ENCODE results near the gene RPS26.

RPS26 gene

DNA sequence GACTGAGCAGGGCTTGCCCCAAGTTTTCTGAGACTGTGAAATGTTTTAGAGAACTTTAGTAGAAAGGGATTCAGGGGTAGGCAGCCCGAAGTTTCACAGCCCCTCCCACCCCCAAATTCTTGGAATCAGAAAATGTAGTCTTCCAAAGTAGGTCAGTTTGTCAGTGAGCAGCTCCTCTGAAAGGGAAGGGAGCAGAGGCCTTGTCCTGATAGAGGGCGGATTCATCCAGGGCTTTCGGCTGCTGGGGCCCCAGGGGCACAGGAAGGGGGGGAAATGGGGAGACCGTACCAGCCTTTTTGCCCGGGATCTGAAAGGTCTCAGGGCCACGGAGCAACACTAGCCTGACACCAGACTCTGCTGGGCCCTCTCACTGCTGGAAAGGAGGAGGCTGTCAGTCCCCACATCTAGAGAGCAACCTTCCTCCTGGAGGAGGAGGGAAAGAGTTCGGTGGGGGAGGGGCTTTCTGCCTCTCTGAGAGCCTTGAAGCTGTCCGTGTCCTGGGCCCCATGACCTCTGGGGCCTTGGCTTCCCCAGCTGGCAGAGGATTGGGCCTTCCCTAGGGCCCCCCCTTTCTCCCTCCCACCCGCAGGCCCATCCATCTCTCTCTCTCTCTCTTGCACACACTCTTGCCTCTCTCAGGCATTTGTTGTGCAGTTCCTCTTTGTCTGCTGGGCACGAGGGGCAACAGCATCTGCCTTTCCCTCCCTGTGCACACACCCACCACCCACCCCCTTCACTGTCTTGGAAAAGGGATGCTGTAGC is 21.1 kb upstream of the RPS26 start, which contains the start of gene IKZF4:
Gene IKZF4, plus strand, starts transcription at position 621 of the 762 bp plus-strand sequence. CDS start 451 bp downstream, outside the sequence.
- peaks cover 6% of the 10 kb centered on the region in 2 donors for H3K4me1 ChIP-seq (ENCODE audit: control insufficient read depth in 1 of 2, insufficient read depth in 2 of 2, low read length in 2 of 2)
- peaks cover 0 to 5% of the 10 kb centered on the region in 2 donors for H3K36me3 ChIP-seq (ENCODE audit: control insufficient read depth in 1 of 2, insufficient read depth in 2 of 2, low read length in 2 of 2)
- H3K27ac ChIP-seq (ENCODE audit: low read depth, low read length) = no peak within 1 kb of the TSS
- no peaks in the 10 kb centered on the region for H3K9me3 ChIP-seq (ENCODE audit: control insufficient read depth in 1 of 2, low read length in 2 of 2)
- no peaks in the 10 kb centered on the region for H3K27me3 ChIP-seq (ENCODE audit: control insufficient read depth in 1 of 2, insufficient read depth in 2 of 2, low read length in 2 of 2)
- H3K9ac ChIP-seq (ENCODE audit: low read depth in 1 of 2, low read length in 2 of 2) = peak within 1 kb of the TSS; percentile 4 to 28
- H3K4me3 ChIP-seq (ENCODE audit: low read depth in 1 of 2, low read length in 2 of 2) = peak within 1 kb of the TSS; percentile 23 to 46

DNA sequence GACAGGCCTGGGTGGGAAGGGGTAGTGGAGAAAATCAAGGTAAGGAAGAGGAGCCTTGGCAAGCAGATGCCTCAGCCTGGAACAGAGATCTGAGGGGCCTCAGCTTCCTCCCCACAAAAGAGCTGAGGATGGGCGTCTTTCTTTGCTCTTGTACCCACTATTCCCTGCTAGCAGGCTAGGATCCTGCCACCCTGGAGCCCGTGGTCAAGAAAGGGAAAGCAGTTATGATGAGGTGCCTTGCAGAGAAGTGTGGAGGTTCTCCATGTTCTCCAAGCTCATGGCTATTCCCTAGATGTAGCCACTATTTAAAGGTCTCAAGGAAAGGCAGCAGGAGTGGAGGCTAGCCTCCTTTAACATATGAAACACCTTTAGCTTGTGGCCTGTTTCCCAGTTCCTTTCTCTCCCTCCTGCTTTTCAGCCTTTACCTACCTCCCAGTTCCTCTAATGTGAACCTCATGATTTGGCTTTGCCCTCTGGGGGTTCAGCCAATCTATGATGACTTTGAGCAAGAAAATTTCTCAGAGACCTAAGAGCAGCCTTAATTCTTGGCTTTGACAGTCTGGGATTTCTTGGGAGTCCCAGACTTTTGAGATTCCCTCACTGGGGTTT is 19.7 kb upstream of the RPS26 start:
- Histone ChIP-seq H3K36me3 (ENCODE audit: control insufficient read depth in 1 of 2, insufficient read depth in 2 of 2, low read length in 2 of 2) (peaks cover 4 to 5% of the 10 kb centered on the region in 2 donors), H3K9me3 (ENCODE audit: control insufficient read depth in 1 of 2, low read length in 2 of 2) (no peaks in the 10 kb centered on the region), H3K4me1 (ENCODE audit: control insufficient read depth in 1 of 2, insufficient read depth in 2 of 2, low read length in 2 of 2) (peaks cover 5 to 6% of the 10 kb centered on the region in 2 donors), H3K27me3 (ENCODE audit: control insufficient read depth in 1 of 2, insufficient read depth in 2 of 2, low read length in 2 of 2) (no peaks in the 10 kb centered on the region), H3K27ac (ENCODE audit: low read depth, low read length) (no peak overlapping the region), H3K9ac (ENCODE audit: low read depth in 1 of 2, low read length in 2 of 2) (peak overlapping the region in 1 of 2 donors; percentile 28), H3K4me3 (ENCODE audit: low read depth in 1 of 2, low read length in 2 of 2) (peak overlapping the region; percentile 23 to 46)

DNA sequence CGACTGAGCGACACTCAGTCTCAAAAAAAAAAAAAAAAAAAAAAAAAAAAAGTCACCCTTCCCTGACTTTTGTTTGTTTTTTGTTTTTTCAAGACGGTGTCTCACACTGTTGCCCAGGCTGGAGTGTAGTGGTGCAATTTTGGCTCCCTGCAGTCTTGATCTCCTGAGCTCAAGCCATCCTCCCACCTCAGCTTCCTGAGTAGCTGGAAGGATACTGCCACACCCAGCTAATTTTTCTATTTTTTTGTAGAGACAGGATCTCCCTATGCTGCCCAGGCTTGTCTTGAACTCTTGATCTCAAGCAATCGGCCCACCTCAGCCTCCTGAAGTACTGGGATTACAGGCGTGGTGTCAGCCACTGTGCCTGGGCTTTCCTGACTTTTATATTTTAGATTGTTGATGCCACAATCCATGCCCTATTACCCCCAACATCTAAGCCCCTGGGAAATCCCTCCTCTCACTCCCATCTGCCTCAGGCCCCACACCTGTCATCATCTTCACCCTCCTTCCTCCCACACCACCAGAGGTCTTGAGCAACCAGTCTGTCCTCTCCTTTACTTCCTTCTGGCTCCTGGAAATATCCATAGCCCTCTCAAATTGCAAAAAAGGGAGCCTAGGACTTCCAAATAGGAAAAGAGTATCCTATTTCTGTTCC is 13.1 kb upstream of the RPS26 start:
- peaks cover 2 to 8% of the 10 kb centered on the region in 2 donors for H3K4me1 ChIP-seq (ENCODE audit: control insufficient read depth in 1 of 2, insufficient read depth in 2 of 2, low read length in 2 of 2)
- no peak overlapping the region for H3K9ac ChIP-seq (ENCODE audit: low read depth in 1 of 2, low read length in 2 of 2)
- no peaks in the 10 kb centered on the region for H3K9me3 ChIP-seq (ENCODE audit: control insufficient read depth in 1 of 2, low read length in 2 of 2)
- no peak overlapping the region for H3K4me3 ChIP-seq (ENCODE audit: low read depth in 1 of 2, low read length in 2 of 2)
- H3K27ac ChIP-seq (ENCODE audit: low read depth, low read length) = no peak overlapping the region
- peaks cover 9 to 27% of the 10 kb centered on the region in 2 donors for H3K36me3 ChIP-seq (ENCODE audit: control insufficient read depth in 1 of 2, insufficient read depth in 2 of 2, low read length in 2 of 2)
- no peaks in the 10 kb centered on the region for H3K27me3 ChIP-seq (ENCODE audit: control insufficient read depth in 1 of 2, insufficient read depth in 2 of 2, low read length in 2 of 2)

GRCh38 chr12:56029166-56029519 is 12.6 kb upstream of the RPS26 start:
- H3K27ac ChIP-seq (ENCODE audit: low read depth, low read length) = no peak overlapping the region
- H3K4me1 ChIP-seq (ENCODE audit: control insufficient read depth in 1 of 2, insufficient read depth in 2 of 2, low read length in 2 of 2) = peaks cover 2 to 8% of the 10 kb centered on the region in 2 donors
- H3K36me3 ChIP-seq (ENCODE audit: control insufficient read depth in 1 of 2, insufficient read depth in 2 of 2, low read length in 2 of 2) = peaks cover 9 to 27% of the 10 kb centered on the region in 2 donors
- H3K27me3 ChIP-seq (ENCODE audit: control insufficient read depth in 1 of 2, insufficient read depth in 2 of 2, low read length in 2 of 2) = no peaks in the 10 kb centered on the region
- no peaks in the 10 kb centered on the region for H3K9me3 ChIP-seq (ENCODE audit: control insufficient read depth in 1 of 2, low read length in 2 of 2)
- no peak overlapping the region for H3K9ac ChIP-seq (ENCODE audit: low read depth in 1 of 2, low read length in 2 of 2)
- no peak overlapping the region for H3K4me3 ChIP-seq (ENCODE audit: low read depth in 1 of 2, low read length in 2 of 2)

GRCh38 chr12:56029666-56030293 is 11.9 kb upstream of the RPS26 start:
- Histone ChIP-seq H3K9ac (ENCODE audit: low read depth in 1 of 2, low read length in 2 of 2) (no peak overlapping the region), H3K4me3 (ENCODE audit: low read depth in 1 of 2, low read length in 2 of 2) (no peak overlapping the region), H3K27me3 (ENCODE audit: control insufficient read depth in 1 of 2, insufficient read depth in 2 of 2, low read length in 2 of 2) (no peaks in the 10 kb centered on the region), H3K9me3 (ENCODE audit: control insufficient read depth in 1 of 2, low read length in 2 of 2) (no peaks in the 10 kb centered on the region), H3K4me1 (ENCODE audit: control insufficient read depth in 1 of 2, insufficient read depth in 2 of 2, low read length in 2 of 2) (peaks cover 2 to 8% of the 10 kb centered on the region in 2 donors), H3K27ac (ENCODE audit: low read depth, low read length) (no peak overlapping the region), H3K36me3 (ENCODE audit: control insufficient read depth in 1 of 2, insufficient read depth in 2 of 2, low read length in 2 of 2) (peaks cover 12 to 31% of the 10 kb centered on the region in 2 donors)

DNA sequence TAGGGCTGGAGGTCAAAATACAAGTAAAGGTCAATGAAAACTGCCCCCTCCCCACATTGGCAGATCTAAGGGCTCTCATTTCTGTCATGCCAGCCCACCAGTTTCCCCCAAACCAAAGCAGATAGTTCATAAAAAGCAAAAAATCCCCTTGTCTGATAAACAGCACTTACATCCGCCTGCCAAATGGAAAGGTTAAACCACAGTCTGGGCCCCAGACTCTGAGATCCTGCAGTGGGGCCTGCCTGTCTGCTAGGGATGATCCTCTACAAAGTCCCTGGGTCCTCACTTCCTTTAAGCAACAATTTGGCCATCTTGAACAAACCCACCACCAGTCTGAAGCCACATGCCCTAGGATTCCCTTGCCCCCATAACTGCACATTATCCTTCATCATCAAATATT is 9.7 kb upstream of the RPS26 start:
- peaks cover 2 to 8% of the 10 kb centered on the region in 2 donors for H3K4me1 ChIP-seq (ENCODE audit: control insufficient read depth in 1 of 2, insufficient read depth in 2 of 2, low read length in 2 of 2)
- no peak overlapping the region for H3K4me3 ChIP-seq (ENCODE audit: low read depth in 1 of 2, low read length in 2 of 2)
- peaks cover 13 to 32% of the 10 kb centered on the region in 2 donors for H3K36me3 ChIP-seq (ENCODE audit: control insufficient read depth in 1 of 2, insufficient read depth in 2 of 2, low read length in 2 of 2)
- H3K9me3 ChIP-seq (ENCODE audit: control insufficient read depth in 1 of 2, low read length in 2 of 2) = no peaks in the 10 kb centered on the region
- H3K27ac ChIP-seq (ENCODE audit: low read depth, low read length) = no peak overlapping the region
- H3K27me3 ChIP-seq (ENCODE audit: control insufficient read depth in 1 of 2, insufficient read depth in 2 of 2, low read length in 2 of 2) = no peaks in the 10 kb centered on the region
- H3K9ac ChIP-seq (ENCODE audit: low read depth in 1 of 2, low read length in 2 of 2) = no peak overlapping the region

- H3K4me1 ChIP-seq (ENCODE audit: control insufficient read depth in 1 of 2, insufficient read depth in 2 of 2, low read length in 2 of 2) = no peaks in the 10 kb centered on the region
Observed at GRCh38 chr12:56034586-56035332, 7.0 kb upstream of the RPS26 start.

DNA sequence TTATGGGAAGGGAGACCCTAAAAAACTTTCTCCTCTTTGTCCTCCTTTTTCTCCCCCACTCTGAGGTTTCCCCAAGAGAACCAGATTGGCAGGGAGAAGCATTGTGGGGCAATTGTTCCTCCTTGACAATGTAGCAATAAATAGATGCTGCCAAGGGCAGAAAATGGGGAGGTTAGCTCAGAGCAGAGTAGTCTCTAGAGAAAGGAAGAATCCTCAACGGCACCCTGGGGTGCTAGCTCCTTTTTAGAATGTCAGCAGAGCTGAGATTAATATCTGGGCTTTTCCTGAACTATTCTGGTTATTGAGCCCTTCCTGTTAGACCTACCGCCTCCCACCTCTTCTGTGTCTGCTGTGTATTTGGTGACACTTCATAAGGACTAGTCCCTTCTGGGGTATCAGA is 4.6 kb upstream of the RPS26 start:
- Histone ChIP-seq H3K4me3 (ENCODE audit: low read depth in 1 of 2, low read length in 2 of 2) (no peak overlapping the region), H3K9me3 (ENCODE audit: control insufficient read depth in 1 of 2, low read length in 2 of 2) (no peaks in the 10 kb centered on the region), H3K27ac (ENCODE audit: low read depth, low read length) (no peak overlapping the region), H3K4me1 (ENCODE audit: control insufficient read depth in 1 of 2, insufficient read depth in 2 of 2, low read length in 2 of 2) (peaks cover 7% of the 10 kb centered on the region in 2 donors), H3K36me3 (ENCODE audit: control insufficient read depth in 1 of 2, insufficient read depth in 2 of 2, low read length in 2 of 2) (peaks cover 8 to 21% of the 10 kb centered on the region in 2 donors), H3K27me3 (ENCODE audit: control insufficient read depth in 1 of 2, insufficient read depth in 2 of 2, low read length in 2 of 2) (no peaks in the 10 kb centered on the region), H3K9ac (ENCODE audit: low read depth in 1 of 2, low read length in 2 of 2) (no peak overlapping the region)

More at GRCh38 chr12:56034586-56035332, 7.0 kb upstream of the RPS26 start:
- no peak overlapping the region for H3K27ac ChIP-seq (ENCODE audit: low read depth, low read length)
- peaks cover 8 to 24% of the 10 kb centered on the region in 2 donors for H3K36me3 ChIP-seq (ENCODE audit: control insufficient read depth in 1 of 2, insufficient read depth in 2 of 2, low read length in 2 of 2)
- no peak overlapping the region for H3K9ac ChIP-seq (ENCODE audit: low read depth in 1 of 2, low read length in 2 of 2)
- H3K27me3 ChIP-seq (ENCODE audit: control insufficient read depth in 1 of 2, insufficient read depth in 2 of 2, low read length in 2 of 2) = no peaks in the 10 kb centered on the region
- no peaks in the 10 kb centered on the region for H3K9me3 ChIP-seq (ENCODE audit: control insufficient read depth in 1 of 2, low read length in 2 of 2)
- H3K4me3 ChIP-seq (ENCODE audit: low read depth in 1 of 2, low read length in 2 of 2) = no peak overlapping the region

DNA sequence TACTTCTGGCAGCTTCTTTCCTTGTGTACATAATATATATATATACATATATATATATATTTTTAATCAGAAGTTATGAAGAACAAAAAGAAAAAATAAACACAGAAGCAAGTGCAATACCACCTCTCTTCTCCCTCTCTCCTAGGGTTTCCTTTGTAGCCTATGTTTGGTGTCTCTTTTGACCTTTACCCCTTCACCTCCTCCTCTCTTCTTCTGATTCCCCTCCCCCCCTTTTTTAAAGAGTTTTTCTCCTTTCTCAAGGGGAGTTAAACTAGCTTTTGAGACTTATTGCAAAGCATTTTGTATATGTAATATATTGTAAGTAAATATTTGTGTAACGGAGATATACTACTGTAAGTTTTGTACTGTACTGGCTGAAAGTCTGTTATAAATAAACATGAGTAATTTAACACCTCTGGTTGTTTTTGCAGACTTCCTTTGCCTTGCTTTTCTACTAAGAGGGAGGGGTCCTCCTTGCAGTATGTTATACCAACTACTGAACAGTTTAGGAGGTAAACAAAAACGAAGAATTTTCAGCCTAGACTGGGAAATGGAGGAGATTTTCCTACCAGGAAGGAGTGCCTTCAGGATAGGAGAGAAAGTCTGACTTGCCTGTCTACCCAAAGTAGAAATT is 3.6 kb upstream of the RPS26 start:
- H3K4me3 ChIP-seq (ENCODE audit: low read depth in 1 of 2, low read length in 2 of 2) = no peak overlapping the region
- H3K4me1 ChIP-seq (ENCODE audit: control insufficient read depth in 1 of 2, insufficient read depth in 2 of 2, low read length in 2 of 2) = peaks cover 10 to 14% of the 10 kb centered on the region in 2 donors
- H3K36me3 ChIP-seq (ENCODE audit: control insufficient read depth in 1 of 2, insufficient read depth in 2 of 2, low read length in 2 of 2) = peaks cover 8 to 15% of the 10 kb centered on the region in 2 donors
- no peaks in the 10 kb centered on the region for H3K27me3 ChIP-seq (ENCODE audit: control insufficient read depth in 1 of 2, insufficient read depth in 2 of 2, low read length in 2 of 2)
- H3K9ac ChIP-seq (ENCODE audit: low read depth in 1 of 2, low read length in 2 of 2) = no peak overlapping the region
- H3K27ac ChIP-seq (ENCODE audit: low read depth, low read length) = no peak overlapping the region
- H3K9me3 ChIP-seq (ENCODE audit: control insufficient read depth in 1 of 2, low read length in 2 of 2) = no peaks in the 10 kb centered on the region

All from duodenal mucosa (tissue), 2 donors.